Body of pancreas (tissue), 4 donors: ENCODE measurements around the gene C10orf90. TPM values are rescaled to one million over a fixed set of nuclear protein-coding genes. Genes with fewer than 3 reads are reported as not detected.

ENCODE experiments used
- ATAC-seq: fragments of 150-250 bp; one replicate; pipeline ENCODE4 v1.9.1; 2016
- DNase-seq, 4 donors: peaks; one replicate each; pipeline ENCODE4 v3.0.0-alpha.2; 2019
- H3K27ac ChIP-seq, 4 donors: fragments of 200-600 bp; sonication (generic); 1 replicate in 3 of 4; 2 replicates in 1 of 4; pipeline versions ENCODE4 v1.5.1 to v1.6.1; 2016 to 2019; ENCODE audit warnings: mild to moderate bottlenecking in 1 of 4, mixed read lengths in 1 of 4, moderate library complexity in 1 of 4
- H3K27me3 ChIP-seq, 2 donors: fragments of 200-600 bp; sonication (generic); one replicate each; pipeline ENCODE4 v1.6.0; 2016; ENCODE audit warnings: mild to moderate bottlenecking in 1 of 2
- H3K36me3 ChIP-seq, 2 donors: fragments of 200-600 bp; sonication (generic); replicated peaks in 1 of 2; 2 replicates each; pipeline ENCODE4 v1.5.1; 2016; ENCODE audit warnings: low read depth in 2 of 2; ENCODE audit not compliant: insufficient read depth in 1 of 2
- H3K4me1 ChIP-seq: fragments of 200-600 bp; sonication (generic); one replicate; pipeline ENCODE4 v1.6.0; 2016
- H3K4me3 ChIP-seq, 2 donors: fragments of 200-600 bp; sonication (generic); 1 replicate in 1 of 2; 2 replicates in 1 of 2; pipeline ENCODE4 v1.5.1; 2016 to 2019
- H3K9me3 ChIP-seq, 3 donors: fragments of 200-600 bp; sonication (generic); 1 replicate in 2 of 3; 2 replicates in 1 of 3; pipeline ENCODE4 v1.5.1; 2016
- CTCF ChIP-seq, 7 experiments: fragments of 450-650 bp in 4 of 7; fragments of 200-600 bp in 3 of 7; sonication (generic) in 3 of 7; IDR thresholded peaks; one replicate each; pipeline ENCODE4 v1.5.1; 2016 to 2019; ENCODE audit warnings: antibody characterized with exemption in 7 of 7
- POLR2A ChIP-seq, 3 donors: fragments of 450-650 bp; IDR thresholded peaks; one replicate each; pipeline ENCODE4 v1.6.1; 2016; ENCODE audit warnings: antibody characterized with exemption in 3 of 3, mild to moderate bottlenecking in 2 of 3
- WGBS, 2 donors: methylation state at CpG; one replicate each; pipeline ENCODE4 v1.1.5; 2017; 5-methylcytosine and 5-hydroxymethylcytosine counted together
- intact Hi-C: fragments of 100-400 bp; cut with DNase I; formaldehyde crosslinking; loops from one replicate; pipeline ENCODE4 v1.15.1; 2023
- total RNA-seq, 2 donors: library from RNA; depleted of rRNA; stranded (reverse); fragments of >200 nt; gene quantifications; one replicate each; pipeline ENCODE4 v1.1.0, GENCODE V29; 2016

The C10orf90 gene
- total RNA-seq, 2 donors from 2014 or later: not detected

- WGBS, 2 donors: 77 to 90% methylated on average over 6 of the region's 6 CpGs
Measured at GRCh38 chr10:126638542-126638941, 32.0 kb downstream of the C10orf90 start.

GRCh38 chr10:126637501-126637900 lies 33.0 kb downstream of the C10orf90 start:
- no peak for TF ChIP-seq CTCF (IDR thresholded peaks at IDR 0.05)
- no peak for TF ChIP-seq POLR2A (IDR thresholded peaks at IDR 0.05)
- H3K9me3 ChIP-seq: no peaks in the 10 kb centered on the region
- no peaks in the 10 kb centered on the region for H3K27me3 ChIP-seq
- H3K4me3 ChIP-seq: no peak overlapping the region
- H3K4me1 ChIP-seq: no peaks in the 10 kb centered on the region
- intact Hi-C loops: no loop called here
- WGBS, 2 donors: 86 to 88% methylated on average over 5 of the region's 5 CpGs
- H3K27ac ChIP-seq: no peak overlapping the region
- ATAC-seq (no peak), DNase-seq (no peak)
- no peaks in the 10 kb centered on the region for H3K36me3 ChIP-seq

More at GRCh38 chr10:126638542-126638941, 32.0 kb downstream of the C10orf90 start:
- H3K4me3 ChIP-seq: no peak overlapping the region
- ATAC-seq: no peak
- TF ChIP-seq POLR2A (IDR thresholded peaks at IDR 0.05) (no peak), CTCF (IDR thresholded peaks at IDR 0.05) (no peak)
- H3K36me3 ChIP-seq: no peaks in the 10 kb centered on the region
- intact Hi-C loops: no loop called here
- no peaks in the 10 kb centered on the region for H3K27me3 ChIP-seq
- DNase-seq: no peak
- H3K27ac ChIP-seq: no peak overlapping the region
- no peaks in the 10 kb centered on the region for H3K9me3 ChIP-seq
- no peaks in the 10 kb centered on the region for H3K4me1 ChIP-seq

GRCh38 chr10:126634911-126635310 lies 35.6 kb downstream of the C10orf90 start:
- no peaks in the 10 kb centered on the region for H3K27me3 ChIP-seq
- no peak overlapping the region for H3K27ac ChIP-seq
- no peak for TF ChIP-seq POLR2A (IDR thresholded peaks at IDR 0.05)
- no peak for TF ChIP-seq CTCF (IDR thresholded peaks at IDR 0.05)
- intact Hi-C loops: no loop called here
- no peak overlapping the region for H3K4me3 ChIP-seq
- ATAC-seq: no peak
- H3K36me3 ChIP-seq: no peaks in the 10 kb centered on the region
- no peaks in the 10 kb centered on the region for H3K4me1 ChIP-seq
- H3K9me3 ChIP-seq: no peaks in the 10 kb centered on the region
- no peak for DNase-seq
- WGBS, 2 donors: 75 to 80% methylated on average over 5 of the region's 5 CpGs

GRCh38 chr10:126634347-126634746 lies 36.1 kb downstream of the C10orf90 start:
- Histone ChIP-seq H3K4me3 (no peak overlapping the region), H3K9me3 (no peaks in the 10 kb centered on the region), H3K27me3 (no peaks in the 10 kb centered on the region), H3K36me3 (no peaks in the 10 kb centered on the region), H3K27ac (no peak overlapping the region), H3K4me1 (no peaks in the 10 kb centered on the region)
- TF ChIP-seq CTCF (IDR thresholded peaks at IDR 0.05) (no peak), POLR2A (IDR thresholded peaks at IDR 0.05) (no peak)
- ATAC-seq (no peak), DNase-seq (no peak)
- 82 to 86% methylated on average over 2 of the region's 2 CpGs for WGBS, 2 donors
- intact Hi-C loops: no loop called here

GRCh38 chr10:126632705-126633104 lies 37.8 kb downstream of the C10orf90 start:
- no peaks in the 10 kb centered on the region for H3K36me3 ChIP-seq
- DNase-seq (no peak), ATAC-seq (no peak)
- WGBS, 2 donors: 63 to 77% methylated on average over 4 of the region's 4 CpGs
- H3K4me3 ChIP-seq: no peak overlapping the region
- H3K4me1 ChIP-seq: no peaks in the 10 kb centered on the region
- no peaks in the 10 kb centered on the region for H3K9me3 ChIP-seq
- TF ChIP-seq CTCF (IDR thresholded peaks at IDR 0.05) (no peak), POLR2A (IDR thresholded peaks at IDR 0.05) (no peak)
- no peaks in the 10 kb centered on the region for H3K27me3 ChIP-seq
- intact Hi-C loops: no loop called here
- H3K27ac ChIP-seq: no peak overlapping the region
